Measurements from ENCODE around the gene CIITA. TPM values are rescaled to one million over a fixed set of nuclear protein-coding genes. Genes with fewer than 3 reads are reported as not detected.

Gene CIITA
- total RNA-seq, 1 experiment from 2014 or later: 0.04 TPM

DNA sequence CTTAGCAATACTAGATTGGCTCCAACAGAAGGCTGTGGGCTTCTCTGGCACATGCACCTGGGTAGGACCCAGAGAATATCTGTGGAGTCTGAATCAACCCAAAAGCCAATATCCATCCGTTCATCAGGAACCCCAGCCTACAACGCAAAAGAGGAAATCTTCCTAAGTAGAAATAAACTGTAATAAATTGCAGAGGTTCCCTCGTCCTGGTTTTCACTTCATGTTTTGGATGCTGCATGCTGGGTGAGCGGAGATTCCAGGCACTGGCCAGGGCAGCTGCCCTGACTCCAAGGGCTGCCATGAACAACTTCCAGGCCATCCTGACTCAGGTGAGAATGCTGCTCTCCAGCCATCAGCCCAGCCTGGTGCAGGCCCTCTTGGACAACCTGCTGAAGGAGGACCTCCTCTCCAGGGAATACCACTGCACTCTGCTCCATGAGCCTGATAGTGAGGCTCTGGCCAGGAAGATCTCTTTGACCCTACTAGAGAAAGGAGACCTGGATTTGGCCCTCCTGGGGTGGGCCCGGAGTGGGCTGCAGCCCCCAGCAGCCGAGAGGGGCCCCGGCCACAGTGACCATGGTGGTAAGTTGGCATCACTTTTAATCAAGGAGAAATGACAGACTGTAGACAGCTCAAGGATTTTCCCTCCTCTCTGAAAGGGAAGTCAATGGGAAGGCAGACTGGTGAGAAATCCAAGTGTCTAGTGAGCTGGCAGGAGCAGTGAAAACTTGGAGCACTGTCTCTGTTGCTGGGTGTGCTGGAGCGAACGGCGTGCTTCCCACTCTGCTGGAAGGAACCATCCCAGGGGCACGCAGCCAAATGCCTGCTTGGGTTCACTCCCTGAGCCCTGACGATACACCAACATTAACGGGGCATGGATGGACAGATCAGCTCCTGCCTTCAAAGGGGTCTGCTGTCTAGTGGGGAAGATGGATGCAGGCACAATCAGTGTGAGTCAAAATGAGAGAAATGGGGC is 10.7 kb upstream of the CIITA start:
- no peaks in the 10 kb centered on the region for H3K27me3 ChIP-seq
- no peaks in the 10 kb centered on the region for H3K9me3 ChIP-seq (replicated peaks)
- H3K27ac ChIP-seq: no peak overlapping the region
- no peaks in the 10 kb centered on the region for H3K36me3 ChIP-seq
- H3K4me3 ChIP-seq: no peak overlapping the region
- H3K4me1 ChIP-seq: no peaks in the 10 kb centered on the region
- DNase-seq: no peak

DNA sequence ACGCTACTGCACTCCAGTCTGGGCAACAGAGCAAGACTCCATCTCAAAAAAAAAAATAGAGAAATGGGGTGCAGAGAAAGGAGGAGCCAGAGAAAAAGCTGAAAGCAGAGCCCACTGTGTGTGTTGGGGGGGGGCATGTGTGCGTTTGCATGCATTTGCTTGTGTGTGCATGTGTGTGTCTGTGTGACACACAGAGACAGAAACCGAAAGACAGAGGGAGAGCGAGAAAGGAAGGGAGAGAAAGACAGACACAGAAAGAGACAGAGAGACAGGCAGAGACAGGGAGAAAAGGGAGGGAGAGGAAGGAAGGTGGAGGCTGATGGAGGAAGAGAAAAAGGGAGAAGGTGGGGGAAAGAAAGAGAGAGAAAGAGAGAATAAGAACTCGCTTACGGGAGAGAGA is 9.8 kb upstream of the CIITA start:
- Histone ChIP-seq H3K27me3 (no peaks in the 10 kb centered on the region), H3K4me3 (no peak overlapping the region), H3K9me3 (replicated peaks) (no peaks in the 10 kb centered on the region), H3K36me3 (no peaks in the 10 kb centered on the region), H3K27ac (no peak overlapping the region), H3K4me1 (no peaks in the 10 kb centered on the region)
- no peak for DNase-seq

DNA sequence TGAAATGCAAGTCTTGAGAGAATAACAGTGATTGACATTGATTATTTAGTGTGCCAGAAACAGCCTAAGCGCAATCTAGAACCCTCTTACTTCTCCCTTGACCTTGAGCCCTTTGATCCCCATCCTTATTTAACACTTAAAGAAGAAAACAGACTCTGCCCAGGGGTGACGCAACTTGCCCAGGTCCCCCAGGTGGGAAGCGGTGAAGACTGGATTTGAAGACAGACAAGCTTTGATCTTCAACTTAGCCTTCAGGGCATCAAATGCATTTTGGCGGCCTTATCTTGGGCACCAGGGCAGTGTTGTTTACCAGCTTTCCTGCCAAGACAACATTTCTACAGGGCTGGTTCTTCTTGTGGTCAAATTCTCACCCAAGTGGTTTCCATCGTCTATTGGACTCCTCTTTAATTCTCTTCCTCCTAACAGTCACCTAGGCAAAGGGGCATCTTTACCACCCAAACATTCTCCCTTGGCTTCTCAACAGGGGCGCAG is 8.9 kb upstream of the CIITA start:
- no peak for DNase-seq
- Histone ChIP-seq H3K4me3 (no peak overlapping the region), H3K36me3 (no peaks in the 10 kb centered on the region), H3K27ac (no peak overlapping the region), H3K9me3 (replicated peaks) (no peaks in the 10 kb centered on the region), H3K4me1 (no peaks in the 10 kb centered on the region), H3K27me3 (no peaks in the 10 kb centered on the region)

DNA sequence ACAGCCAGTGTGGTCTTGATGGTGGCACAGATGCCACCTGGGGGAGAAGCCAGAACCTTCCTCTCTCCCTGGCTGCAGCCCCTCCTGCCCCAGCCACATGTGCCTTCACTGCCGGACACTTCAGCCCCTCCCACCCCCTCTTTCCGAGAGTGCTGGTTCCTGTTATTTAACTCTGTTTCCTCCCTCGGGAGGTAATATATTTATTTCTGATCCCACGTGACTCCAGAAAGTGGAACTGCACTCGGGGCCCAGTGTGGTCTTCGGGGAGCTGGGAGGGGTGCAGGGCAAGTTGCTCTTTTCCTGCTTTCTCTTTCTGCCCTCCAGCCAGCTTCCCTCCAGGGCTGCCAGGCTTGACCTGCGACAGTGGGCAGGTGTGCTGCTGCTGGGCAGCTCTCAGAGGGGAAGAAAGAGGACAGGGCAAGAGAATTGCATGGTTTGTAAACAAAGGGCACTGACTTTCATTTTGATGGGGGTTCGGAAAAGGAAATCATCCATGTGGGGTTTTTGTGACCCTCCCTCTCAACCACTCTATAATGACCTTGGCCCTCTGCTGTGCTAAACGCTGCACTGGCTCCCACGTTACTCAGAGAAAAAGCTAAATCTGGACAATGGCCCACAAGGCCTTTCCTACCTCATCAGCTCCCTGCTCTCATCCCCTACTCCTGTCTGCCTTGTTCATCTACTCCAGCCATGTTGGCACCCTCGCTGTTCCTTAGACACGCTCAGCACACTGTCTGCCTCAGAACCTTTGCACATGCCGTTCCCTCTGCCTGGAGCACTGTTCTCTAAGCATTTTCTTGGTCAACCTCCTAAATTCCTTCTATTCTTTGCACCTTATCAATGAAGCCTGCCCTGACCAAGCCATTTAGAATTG is 8.2 kb upstream of the CIITA start:
- Histone ChIP-seq H3K36me3 (no peaks in the 10 kb centered on the region), H3K27ac (no peak overlapping the region), H3K4me1 (no peaks in the 10 kb centered on the region), H3K9me3 (replicated peaks) (no peaks in the 10 kb centered on the region), H3K4me3 (no peak overlapping the region), H3K27me3 (no peaks in the 10 kb centered on the region)
- DNase-seq: no peak

DNA sequence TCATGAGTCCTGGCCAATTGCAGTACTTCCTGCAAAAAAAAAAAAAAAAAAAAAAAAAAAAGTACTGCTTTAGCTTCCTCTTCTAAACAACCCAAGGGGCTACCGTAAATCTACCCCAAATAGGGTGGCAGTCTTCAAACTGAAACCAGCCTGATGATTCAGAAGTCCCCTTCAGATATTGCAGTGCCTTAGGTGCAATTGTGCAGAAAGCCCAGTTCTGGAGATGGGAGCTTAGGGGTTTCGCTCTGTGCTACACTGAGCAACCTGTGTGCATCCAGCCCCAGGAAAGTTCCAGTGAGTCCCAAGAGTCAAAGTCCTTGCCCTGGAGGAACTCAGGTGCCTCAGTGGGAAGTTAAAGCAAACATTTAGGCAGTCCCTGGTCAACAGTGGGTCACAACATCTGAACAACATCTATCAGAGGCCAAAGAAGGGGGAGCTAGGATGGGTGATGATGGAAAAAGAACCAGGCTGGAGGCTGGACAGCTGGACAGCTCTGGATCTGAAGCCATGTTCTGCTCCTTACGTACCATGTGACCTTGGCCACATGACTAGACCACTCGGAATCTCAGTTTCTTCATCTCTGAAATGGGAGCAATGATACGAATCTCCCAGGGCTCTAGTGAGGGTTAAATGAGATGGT is 6.7 kb upstream of the CIITA start:
- H3K36me3 ChIP-seq: no peaks in the 10 kb centered on the region
- no peaks in the 10 kb centered on the region for H3K9me3 ChIP-seq (replicated peaks)
- no peak overlapping the region for H3K27ac ChIP-seq
- H3K4me3 ChIP-seq: no peak overlapping the region
- H3K27me3 ChIP-seq: no peaks in the 10 kb centered on the region
- no peaks in the 10 kb centered on the region for H3K4me1 ChIP-seq
- DNase-seq: no peak

DNA sequence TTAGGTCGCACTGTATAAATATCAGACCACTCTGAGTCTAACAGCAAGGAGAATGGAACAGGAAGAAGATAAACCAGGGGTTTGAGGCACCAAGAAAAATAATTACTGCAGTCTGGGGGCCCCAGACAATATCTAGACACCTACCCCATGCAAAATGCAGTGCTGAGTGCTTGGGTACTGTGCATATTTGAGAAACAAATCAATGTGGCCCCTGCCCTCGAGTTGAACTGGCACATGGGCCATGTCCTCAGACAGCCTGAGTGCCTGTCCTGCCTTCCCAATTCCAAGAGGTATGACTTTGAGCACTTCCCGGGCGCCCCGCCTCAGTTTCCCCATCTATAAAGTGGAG is 6.2 kb upstream of the CIITA start:
- DNase-seq: no peak
- Histone ChIP-seq H3K9me3 (replicated peaks) (no peaks in the 10 kb centered on the region), H3K27ac (no peak overlapping the region)

DNA sequence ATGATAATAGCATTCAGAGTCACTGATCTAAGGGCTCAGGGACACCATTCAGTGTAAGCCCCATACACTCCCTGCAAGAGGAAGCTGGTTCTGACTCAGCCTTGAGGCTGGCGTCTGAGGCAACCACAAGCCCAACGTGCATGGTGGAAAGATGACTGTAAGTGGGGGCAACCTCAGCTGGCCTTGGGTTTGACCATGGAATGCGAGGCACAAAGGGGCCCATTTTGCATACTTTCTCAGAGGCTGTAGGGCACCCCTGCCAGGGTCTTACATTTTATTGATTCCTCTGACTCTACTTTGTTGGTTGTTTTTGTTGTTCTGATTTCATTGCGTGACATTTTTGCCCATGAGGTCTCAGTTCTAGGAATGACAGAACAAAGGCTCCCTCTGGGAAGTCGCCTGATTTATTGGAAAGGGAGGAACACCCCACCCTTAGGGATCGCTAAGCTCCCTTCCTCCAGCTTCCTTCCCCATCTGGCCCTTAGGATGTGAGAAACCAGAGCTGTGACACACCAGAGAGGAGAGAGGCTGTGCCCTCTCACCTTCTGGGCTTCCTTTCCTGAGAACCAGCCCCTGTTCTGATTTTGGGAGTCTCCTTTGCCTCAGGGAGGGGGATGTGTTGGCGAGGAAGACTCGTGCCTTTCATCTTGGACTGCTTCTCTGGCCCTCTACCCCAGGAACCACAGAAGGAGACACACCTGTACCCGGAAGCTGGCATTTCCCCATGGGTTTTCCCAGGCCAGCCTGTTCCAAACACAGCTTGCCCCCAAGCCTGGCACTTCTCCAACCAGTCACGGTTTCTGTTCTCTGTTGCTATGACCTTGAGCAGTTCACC is 5.6 kb upstream of the CIITA start:
- no peak overlapping the region for H3K27ac ChIP-seq
- DNase-seq: peak; percentile 14 to 19
- no peaks in the 10 kb centered on the region for H3K4me1 ChIP-seq
- H3K9me3 ChIP-seq (replicated peaks): no peaks in the 10 kb centered on the region
- H3K4me3 ChIP-seq: no peak overlapping the region
- H3K27me3 ChIP-seq: no peaks in the 10 kb centered on the region
- no peaks in the 10 kb centered on the region for H3K36me3 ChIP-seq

More for the DNA sequence above, 6.2 kb upstream of the CIITA start:
- Histone ChIP-seq H3K27me3 (no peaks in the 10 kb centered on the region), H3K4me1 (no peaks in the 10 kb centered on the region), H3K4me3 (no peak overlapping the region), H3K36me3 (no peaks in the 10 kb centered on the region)

DNA sequence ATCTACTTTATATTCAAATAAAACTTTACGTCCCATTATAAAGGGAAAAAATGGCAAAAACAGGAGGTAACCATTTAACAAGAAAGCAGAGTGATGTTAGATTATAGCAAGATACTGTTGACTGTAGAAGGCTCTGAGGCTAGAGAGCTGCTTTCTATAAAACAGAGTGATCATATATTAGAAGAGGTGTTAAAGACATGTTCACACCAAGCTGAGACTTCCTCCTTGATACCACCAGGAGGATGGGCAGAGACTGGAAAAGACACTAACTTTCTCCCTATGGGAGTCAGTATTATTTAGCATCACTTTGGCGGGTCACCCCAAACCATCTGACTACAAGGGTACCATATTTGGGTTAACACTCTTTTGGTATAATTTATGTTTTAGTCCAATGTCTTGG is 687 bp upstream of the CIITA start:
- Histone ChIP-seq H3K27me3 (no peaks in the 10 kb centered on the region), H3K4me3 (no peak overlapping the region), H3K4me1 (no peaks in the 10 kb centered on the region), H3K9me3 (replicated peaks) (no peaks in the 10 kb centered on the region), H3K27ac (no peak overlapping the region), H3K36me3 (no peaks in the 10 kb centered on the region)
- no peak for DNase-seq

DNA sequence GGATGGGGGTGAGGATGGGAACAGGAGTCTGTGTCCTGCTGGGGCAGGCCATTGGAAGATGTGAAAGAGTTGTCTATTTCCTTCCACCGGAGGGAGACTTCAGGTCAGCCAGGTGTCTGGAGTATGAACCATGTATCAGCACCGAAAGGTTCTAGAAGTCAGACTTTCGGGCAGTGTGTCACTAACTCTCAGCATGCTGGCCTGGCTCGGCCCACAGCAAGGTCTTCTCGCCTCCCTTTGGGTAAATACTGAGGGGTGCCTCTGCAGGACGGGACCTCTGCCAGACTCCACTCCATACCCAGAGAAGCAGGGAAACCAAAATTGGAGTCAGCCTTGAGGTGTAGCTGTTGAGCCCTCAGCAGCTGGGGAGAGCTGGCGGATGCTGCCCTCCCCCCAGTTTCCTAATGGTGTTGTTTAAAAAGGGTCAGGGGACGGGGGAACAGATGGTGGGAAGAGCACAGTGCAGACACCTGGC is 507 bp downstream of the CIITA start:
- Histone ChIP-seq H3K27ac (no peak overlapping the region), H3K4me1 (no peaks in the 10 kb centered on the region), H3K27me3 (no peaks in the 10 kb centered on the region), H3K36me3 (no peaks in the 10 kb centered on the region), H3K4me3 (no peak overlapping the region), H3K9me3 (replicated peaks) (no peaks in the 10 kb centered on the region)
- DNase-seq: no peak

DNA sequence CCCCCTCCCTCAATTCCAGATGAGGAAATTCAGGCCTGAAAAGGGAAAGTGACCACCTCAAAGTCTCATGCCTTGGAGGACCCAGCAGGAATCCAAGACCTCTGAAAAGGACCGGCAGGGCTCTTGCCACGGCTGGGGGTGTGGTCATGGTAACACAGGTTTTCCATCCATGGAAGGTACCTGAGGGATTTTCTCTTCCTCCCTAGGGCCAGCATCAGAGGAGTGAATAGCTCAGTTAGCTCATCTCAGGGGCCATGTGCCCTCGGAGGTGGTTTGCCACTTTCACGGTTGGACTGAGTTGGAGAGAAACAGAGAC is 1.3 kb downstream of the CIITA start:
- Histone ChIP-seq H3K27me3 (no peaks in the 10 kb centered on the region), H3K9me3 (replicated peaks) (no peaks in the 10 kb centered on the region), H3K27ac (no peak overlapping the region), H3K36me3 (no peaks in the 10 kb centered on the region), H3K4me3 (no peak overlapping the region), H3K4me1 (no peaks in the 10 kb centered on the region)
- no peak for DNase-seq

DNA sequence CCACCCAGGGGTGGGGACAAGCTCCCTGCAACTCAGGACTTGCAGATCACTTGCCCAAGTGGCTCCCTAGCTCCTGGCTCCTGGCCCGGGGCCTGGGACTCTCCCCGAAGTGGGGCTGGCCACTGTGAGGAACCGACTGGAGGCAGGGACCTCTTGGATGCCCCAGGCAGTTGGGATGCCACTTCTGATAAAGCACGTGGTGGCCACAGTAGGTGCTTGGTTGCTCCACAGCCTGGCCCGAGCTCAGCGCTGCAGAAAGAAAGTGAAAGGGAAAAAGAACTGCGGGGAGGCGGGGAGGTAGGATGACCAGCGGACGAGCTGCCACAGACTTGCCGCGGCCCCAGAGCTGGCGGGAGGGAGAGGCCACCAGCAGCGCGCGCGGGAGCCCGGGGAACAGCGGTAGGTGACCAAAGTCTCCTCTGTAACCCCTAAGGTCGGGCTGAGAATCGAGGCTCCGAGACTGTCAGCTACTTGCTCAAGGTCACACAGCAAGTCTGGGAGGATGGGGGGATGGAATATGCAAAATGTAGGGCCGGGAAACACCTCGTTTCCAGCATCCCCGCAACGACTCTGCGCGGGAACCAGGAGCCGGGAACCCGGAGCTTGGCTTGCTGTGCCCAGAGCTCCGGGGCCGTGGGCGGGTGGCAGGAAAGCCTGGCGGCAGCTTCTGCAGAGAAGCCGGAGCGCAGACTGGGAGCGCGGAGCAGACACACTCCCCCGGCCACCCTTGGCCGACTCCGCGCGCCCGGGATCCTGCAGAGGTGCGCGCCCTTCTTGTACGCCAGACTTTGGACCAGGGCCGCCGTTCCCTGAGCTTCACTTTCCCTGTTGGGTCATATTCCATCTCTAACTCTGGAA is 1.9 kb downstream of the CIITA start:
- DNase-seq: no peak
- H3K27me3 ChIP-seq: no peaks in the 10 kb centered on the region
- no peak overlapping the region for H3K4me3 ChIP-seq
- H3K9me3 ChIP-seq (replicated peaks): no peaks in the 10 kb centered on the region
- H3K27ac ChIP-seq: no peak overlapping the region
- no peaks in the 10 kb centered on the region for H3K4me1 ChIP-seq
- no peaks in the 10 kb centered on the region for H3K36me3 ChIP-seq

DNA sequence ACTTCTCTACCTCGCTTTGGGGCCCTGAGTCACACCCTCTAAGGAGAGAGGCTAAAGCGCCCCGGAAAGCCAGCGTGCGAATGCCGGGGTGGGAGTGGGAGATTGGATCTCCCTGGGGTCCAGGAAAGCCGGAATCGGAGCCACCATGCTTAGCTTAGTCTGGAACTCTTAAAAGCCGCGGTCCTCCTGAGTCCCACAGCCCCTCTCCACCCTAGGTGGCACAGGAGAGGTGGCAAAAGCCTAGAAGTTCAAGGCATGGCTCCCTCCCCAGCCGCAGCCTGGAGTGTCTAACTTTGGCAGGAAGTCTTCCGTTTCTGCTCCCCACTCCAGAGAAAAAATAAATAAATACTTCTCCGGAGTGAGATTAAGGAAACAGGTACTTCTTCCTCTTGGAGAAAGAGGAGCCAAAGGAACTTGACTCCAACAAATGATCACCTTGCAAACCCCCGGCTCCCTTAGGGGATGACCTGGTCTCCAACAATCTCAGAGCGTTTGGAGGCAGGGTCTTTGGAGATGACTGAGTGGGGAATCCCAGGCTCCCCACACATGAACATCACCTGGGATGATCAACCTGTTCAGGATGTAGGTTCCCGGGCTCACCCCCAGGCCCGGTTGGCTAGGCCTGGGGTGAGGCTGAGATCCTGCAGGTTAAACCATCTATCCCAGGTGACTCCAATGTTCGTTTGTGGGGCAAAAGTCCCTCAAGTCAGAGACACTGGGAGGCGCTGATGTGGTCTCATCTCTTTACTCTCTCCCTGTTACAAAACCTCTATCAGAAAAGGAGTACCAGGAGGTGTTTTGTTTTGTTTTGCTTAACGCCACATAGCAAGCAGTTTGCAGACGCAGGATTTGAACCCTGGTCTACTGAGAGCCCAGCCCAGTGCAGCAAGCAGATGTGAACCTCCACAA is 2.9 kb downstream of the CIITA start:
- Histone ChIP-seq H3K27me3 (no peaks in the 10 kb centered on the region), H3K9me3 (replicated peaks) (no peaks in the 10 kb centered on the region), H3K27ac (no peak overlapping the region), H3K4me1 (no peaks in the 10 kb centered on the region), H3K36me3 (no peaks in the 10 kb centered on the region), H3K4me3 (no peak overlapping the region)
- no peak for DNase-seq
